Medulla oblongata (tissue), 1 donor: ENCODE results near the gene SLC25A3.
"Not testable (repeated sequence)": the region's sequence is repeated elsewhere in the genome, so short reads cannot be mapped to it uniquely, and the experiment has no call there.

Experiments used
- DNase-seq: peaks from one replicate; pipeline ENCODE4 v3.0.0-alpha.2; 2015; ENCODE audit errors: extremely low spot score

Gene SLC25A3

DNA sequence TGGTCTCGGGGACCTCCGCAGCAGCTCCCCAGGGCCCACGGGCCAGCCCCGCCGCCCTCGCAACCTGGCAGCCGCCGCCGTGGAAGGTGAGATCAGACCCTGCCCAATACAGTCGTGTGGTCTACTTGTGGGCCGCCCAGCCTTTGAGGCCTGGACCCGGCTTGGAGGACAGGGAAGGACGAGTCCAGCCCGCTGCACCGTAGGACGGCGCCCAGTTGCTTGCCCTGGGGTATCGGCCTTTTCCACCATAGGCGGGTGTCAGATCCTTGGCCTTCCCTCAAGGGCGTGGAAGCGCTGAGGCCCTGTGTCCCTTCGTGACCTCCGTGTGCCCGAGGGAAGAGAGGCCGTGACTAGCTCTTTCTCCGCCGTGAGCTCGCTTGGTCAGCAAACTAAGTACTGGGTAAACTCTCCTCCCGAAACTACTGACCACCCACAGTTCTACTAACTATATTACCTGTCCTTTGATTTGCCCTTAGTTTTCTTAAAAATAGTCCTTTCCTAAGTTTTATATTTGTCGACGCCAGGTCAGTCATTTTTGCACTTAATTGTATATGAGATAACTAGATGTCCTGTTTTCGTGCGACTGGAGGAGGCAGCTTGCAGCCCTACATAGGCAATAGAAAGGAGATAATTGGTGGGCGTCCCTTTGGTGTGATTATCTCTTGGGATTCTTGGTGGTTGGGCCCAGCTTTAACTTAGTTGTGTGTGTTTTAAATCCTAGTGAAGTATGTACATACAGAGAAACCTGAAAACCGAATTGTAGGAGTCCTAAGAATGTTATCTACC lies 757 bp downstream of the SLC25A3 start:
- DNase-seq, result peak; percentile 38

GRCh38 chr12:98595243-98595988 lies 1.9 kb downstream of the SLC25A3 start:
- DNase-seq, result no peak

GRCh38 chr12:98597313-98597712 lies 3.8 kb downstream of the SLC25A3 start:
- not testable (repeated sequence) for DNase-seq

GRCh38 chr12:98601924-98602323 lies 8.4 kb downstream of the SLC25A3 start:
- no peak for DNase-seq

GRCh38 chr12:98606359-98606988 lies 13.0 kb downstream of the SLC25A3 start:
- DNase-seq, result peak; percentile 36

GRCh38 chr12:98610596-98610995 lies 17.1 kb downstream of the SLC25A3 start:
- no peak for DNase-seq

DNA sequence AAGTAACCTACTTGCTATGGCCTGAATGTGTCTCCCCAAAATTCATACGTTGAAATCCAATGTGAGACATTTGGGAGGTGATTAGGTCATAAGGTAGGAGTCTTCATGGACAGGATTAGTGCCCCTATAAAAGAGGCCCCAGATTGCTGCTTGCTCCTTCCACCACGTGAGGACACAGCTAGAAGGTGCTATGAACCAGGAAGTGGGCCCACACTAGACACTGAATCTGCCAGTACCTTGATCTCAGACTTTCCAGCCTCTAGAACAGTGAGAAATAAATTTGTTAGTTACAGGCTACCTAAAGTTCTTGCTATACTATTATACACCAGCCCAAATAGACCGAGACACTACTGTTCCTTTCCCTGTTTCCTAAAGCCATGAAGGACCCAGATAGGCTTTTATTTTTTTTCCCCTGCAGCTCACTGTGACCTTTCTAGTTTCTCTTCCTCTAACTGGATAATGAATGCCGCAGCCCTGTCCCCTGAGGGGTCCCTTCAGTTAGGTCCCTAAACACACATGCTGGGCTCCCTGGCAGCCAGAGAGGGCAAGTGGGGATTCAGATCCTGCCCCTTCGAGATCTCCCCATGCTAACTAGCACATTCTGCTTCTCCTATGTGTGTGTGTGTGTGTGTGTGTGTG lies 19.3 kb downstream of the SLC25A3 start:
- peak; percentile 41 for DNase-seq

DNA sequence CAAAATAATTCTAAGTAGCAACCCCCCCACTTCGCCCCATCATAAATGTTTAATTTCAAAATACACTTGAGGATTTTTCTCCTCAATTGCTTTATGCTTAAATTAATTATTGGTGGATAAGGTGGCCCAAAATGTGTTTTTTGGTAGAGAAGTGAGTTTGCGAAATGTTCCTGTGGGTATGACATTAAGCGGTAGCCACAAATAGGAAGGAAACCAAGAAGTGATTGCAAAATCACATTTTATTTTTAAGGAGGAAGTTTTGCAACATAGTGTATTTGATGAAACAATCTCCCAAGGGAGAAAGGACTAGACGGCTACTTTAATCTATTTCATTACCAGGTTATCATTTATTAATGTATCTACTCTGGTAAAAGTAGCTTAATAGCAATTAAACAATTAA lies 25.5 kb downstream of the SLC25A3 start:
- peak; percentile 62 for DNase-seq

DNA sequence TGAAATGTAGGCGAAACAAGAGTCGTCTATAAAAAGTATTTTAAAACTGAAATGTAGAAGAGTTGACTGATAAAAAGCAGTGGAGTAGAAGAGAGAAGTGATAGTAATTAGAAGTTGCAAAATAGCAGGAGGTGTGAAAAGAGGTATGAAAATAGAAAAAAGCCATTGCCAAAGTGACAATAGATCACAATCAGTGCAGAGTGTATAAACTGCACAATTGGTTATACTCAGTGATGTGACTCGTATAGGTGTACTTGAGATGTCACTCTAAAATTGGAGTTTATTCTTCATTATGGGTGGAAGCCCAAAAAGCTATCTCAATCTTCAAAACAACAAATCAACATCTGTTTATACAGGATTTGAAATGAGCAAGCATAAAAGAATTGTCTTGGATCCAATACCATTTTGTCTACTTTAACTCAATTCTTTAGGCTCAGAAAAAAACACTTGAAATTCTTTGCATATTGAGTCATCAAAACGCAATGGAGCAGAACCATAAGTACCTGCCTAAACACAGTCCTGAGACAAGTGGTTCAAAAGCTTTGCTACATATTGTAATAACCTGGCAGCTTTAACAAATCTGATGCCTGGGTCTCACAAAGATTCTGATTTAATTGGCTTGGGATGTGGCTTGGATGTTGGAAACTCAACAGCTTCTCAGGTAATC lies 42.3 kb downstream of the SLC25A3 start:
- no peak for DNase-seq

GRCh38 chr12:98637068-98637467 lies 43.6 kb downstream of the SLC25A3 start:
- no peak for DNase-seq

GRCh38 chr12:98638009-98638408 lies 44.5 kb downstream of the SLC25A3 start:
- no peak for DNase-seq

- DNase-seq, result no peak
Observed at GRCh38 chr12:98639491-98639890, 46.0 kb downstream of the SLC25A3 start.

DNA sequence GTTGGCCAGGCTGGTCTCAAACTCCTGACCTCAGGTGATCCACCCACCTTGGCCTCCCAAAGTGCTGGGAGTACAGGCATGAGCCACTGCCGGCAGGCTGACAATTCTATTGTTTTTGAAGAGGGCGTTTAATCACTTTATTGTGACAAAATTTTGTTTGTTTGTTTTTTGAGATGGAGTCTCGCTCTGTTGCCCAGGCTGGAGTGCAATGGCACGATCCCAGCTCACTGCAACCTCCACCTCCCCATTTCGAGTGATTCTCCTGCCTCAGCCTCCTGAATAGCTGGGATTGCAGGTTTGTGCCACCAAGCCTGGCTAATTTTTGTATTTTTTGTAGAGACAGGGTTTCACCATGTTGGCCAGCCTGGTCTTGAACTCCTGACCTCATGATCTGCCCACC lies 49.3 kb downstream of the SLC25A3 start:
- DNase-seq, result not testable (repeated sequence)

GRCh38 chr12:98644433-98644711 lies 50.9 kb downstream of the SLC25A3 start:
- DNase-seq, result no peak

DNA sequence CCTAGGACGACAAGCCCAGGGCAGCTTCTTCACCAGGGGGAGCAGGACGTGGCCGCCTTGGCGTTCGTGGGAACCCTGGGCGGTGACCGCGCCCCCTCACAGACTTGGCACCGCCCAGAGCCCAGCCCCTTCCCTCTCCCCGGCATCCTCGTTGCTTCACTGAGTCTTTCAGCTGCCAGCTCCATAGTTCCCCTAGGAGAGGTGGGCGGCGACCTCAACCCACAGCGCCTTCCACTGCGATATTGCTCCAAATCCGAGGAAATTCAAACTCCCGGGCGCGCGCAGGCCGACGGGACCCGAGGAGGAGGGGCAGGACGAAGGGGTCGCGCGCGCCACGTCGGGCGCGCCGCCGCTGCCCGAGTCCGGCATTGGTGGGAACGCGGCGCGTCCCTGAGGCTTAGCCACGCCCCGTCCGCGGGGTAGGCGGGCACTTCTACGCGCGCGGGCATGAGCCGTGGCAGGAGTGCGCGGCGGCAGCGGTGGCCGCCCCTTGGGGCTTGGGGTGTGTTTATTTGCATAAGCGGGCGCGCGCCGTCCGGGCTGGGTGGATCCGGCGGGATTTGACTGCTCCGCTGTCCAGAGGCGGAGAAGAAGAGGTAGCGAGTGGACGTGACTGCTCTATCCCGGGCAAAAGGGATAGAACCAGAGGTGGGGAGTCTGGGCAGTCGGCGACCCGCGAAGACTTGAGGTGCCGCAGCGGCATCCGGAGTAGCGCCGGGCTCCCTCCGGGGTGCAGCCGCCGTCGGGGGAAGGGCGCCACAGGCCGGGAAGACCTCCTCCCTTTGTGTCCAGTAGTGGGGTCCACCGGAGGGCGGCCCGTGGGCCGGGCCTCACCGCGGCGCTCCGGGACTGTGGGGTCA lies 51.5 kb downstream of the SLC25A3 start, which contains the start of the genes APAF1 and IKBIP:
TSS of gene APAF1 (plus strand) at position 579 of the 860 bp plus-strand sequence. CDS start 3,070 bp downstream, outside the sequence.
TSS of gene IKBIP (minus strand) at position 77 of the 860 bp plus-strand sequence. CDS start 87 bp downstream, outside the sequence.
- peak; percentile 98 for DNase-seq

DNA sequence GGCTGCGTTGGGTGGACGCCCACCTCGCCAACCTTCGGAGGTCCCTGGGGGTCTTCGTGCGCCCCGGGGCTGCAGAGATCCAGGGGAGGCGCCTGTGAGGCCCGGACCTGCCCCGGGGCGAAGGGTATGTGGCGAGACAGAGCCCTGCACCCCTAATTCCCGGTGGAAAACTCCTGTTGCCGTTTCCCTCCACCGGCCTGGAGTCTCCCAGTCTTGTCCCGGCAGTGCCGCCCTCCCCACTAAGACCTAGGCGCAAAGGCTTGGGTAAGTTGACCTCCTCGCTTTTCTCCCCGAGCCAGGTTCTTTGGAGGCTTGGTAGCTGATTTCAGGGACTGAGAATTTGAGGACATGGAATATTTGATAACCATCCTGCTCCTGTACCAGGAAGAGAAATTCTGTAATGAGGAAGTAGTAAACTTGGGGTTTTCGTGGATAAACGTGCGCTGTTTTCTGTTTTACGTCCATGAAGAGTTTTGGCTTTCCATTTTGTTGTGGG lies 52.1 kb downstream of the SLC25A3 start:
- DNase-seq, result peak; percentile 48

DNA sequence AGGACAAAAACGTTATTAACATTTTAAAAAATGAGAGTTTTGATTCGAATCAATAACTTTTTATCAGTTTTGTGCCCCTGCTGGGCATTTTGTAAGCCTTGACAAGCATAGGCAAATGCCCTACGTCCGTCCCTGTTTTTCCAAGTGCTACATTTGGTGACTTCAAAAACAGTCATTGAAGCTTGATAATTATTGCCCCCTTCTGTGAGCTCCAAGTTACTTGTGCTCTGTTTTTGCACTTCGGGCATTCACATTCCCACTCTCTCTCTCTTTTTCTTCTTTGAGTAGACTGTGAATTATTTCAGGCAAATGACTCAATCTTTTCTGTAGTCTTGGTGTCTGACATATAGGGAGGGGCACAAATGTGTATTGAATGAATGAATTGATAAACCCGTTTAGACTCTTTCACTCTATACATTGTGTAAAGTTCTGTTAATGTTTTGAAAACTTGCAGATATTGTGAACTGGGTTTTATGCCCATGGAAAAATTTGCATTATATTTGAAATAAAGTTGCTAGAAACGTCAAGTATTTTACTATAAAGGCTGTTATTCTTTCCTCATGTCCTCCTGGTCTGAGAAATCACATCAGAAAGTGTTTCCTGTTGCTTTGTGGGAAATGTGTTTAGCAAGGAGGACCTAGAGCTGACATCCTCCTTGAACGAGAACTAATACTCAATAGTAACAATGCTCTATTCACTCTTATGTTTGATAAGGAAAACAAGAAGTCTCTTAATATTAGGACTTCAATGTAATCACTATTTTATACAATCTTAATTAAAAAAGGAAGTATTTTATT lies 53.0 kb downstream of the SLC25A3 start:
- peak; percentile 41 for DNase-seq

GRCh38 chr12:98651328-98651727 lies 57.8 kb downstream of the SLC25A3 start:
- DNase-seq, result no peak

DNA sequence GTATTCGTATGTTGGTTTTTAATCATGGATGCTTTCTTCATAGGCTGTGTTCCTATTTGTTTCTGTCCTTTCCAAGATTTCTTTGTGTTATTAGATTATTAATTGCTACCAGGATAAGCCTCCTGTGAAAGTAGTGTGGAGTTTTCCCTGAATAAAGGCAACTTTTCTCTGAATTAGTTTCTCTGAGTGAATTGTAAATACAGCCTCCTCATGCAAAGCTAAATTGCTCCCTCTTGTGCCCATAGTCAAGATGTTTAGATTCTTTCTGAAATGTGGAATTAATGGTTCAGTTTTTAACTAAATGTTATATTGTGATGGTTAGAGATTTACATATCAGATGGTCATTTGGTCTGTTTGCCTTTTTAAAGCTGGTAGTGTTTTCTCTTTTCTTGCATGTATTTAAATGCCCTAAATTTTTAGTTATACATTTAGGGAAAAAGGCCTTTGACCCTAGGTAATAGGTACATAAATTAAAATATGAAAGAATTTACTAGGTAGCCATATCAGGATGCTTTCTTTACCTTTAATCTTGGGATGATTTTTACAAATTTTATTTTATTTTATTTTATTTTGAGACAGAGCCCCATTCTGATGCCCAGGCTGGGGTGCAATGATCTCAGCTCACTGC lies 60.5 kb downstream of the SLC25A3 start:
- DNase-seq, result peak; percentile 74
